Trophoblast cell (in vitro differentiated cells and primary cell): ENCODE measurements around the gene RIT2.

Experiments
- DNase-seq, 2 donors: peaks; one replicate each; pipeline ENCODE4 v3.0.0-alpha.2; 2016
- H2AFZ ChIP-seq: 2 replicates; pipeline ENCODE4 v1.6.1; 2013; ENCODE audit warnings: low read length, moderate library complexity, mild to moderate bottlenecking; ENCODE audit not compliant: insufficient read depth, poor library complexity
- H2AK5ac ChIP-seq: 2 replicates; pipeline ENCODE4 v1.6.1; 2013; ENCODE audit warnings: mild to moderate bottlenecking, low read length
- H2BK120ac ChIP-seq: 2 replicates; pipeline ENCODE4 v1.6.1; 2013; ENCODE audit warnings: low read length, mild to moderate bottlenecking, moderate library complexity; ENCODE audit not compliant: insufficient read depth, poor library complexity
- H2BK12ac ChIP-seq: 2 replicates; pipeline ENCODE4 v1.6.1; 2013; ENCODE audit warnings: mild to moderate bottlenecking, low read length, moderate library complexity
- H2BK5ac ChIP-seq: 2 replicates; pipeline ENCODE4 v1.6.1; 2013; ENCODE audit warnings: low read length, low read depth, moderate library complexity, mild to moderate bottlenecking; ENCODE audit not compliant: poor library complexity
- H3K14ac ChIP-seq: 2 replicates; pipeline ENCODE4 v1.6.1; 2013; ENCODE audit warnings: mild to moderate bottlenecking, low read length
- H3K18ac ChIP-seq: 2 replicates; pipeline ENCODE4 v1.6.1; 2013; ENCODE audit warnings: mild to moderate bottlenecking, low read length
- H3K23ac ChIP-seq: 2 replicates; pipeline ENCODE4 v1.6.1; 2013; ENCODE audit warnings: low read length
- H3K27ac ChIP-seq: 2 replicates; pipeline ENCODE4 v1.5.1; 2013; ENCODE audit warnings: low read depth, mild to moderate bottlenecking, inconsistent platforms, low read length, moderate library complexity
- H3K27me3 ChIP-seq: 2 replicates; pipeline ENCODE4 v1.6.1; 2013; ENCODE audit warnings: inconsistent platforms, mild to moderate bottlenecking, low read length, moderate library complexity; ENCODE audit not compliant: insufficient read depth
- H3K36me3 ChIP-seq, 2 experiments: 1 replicate in 1 of 2; 2 replicates in 1 of 2; pipeline ENCODE4 v1.6.1; 2013; ENCODE audit warnings: low read length in 2 of 2, mild to moderate bottlenecking in 2 of 2, moderate library complexity in 1 of 2; ENCODE audit not compliant: insufficient read depth in 2 of 2, control insufficient read depth in 1 of 2
- H3K4ac ChIP-seq: 2 replicates; pipeline ENCODE4 v1.6.1; 2013; ENCODE audit warnings: low read depth, mild to moderate bottlenecking, low read length, moderate library complexity
- H3K4me1 ChIP-seq, 2 experiments: 1 replicate in 1 of 2; 2 replicates in 1 of 2; pipeline ENCODE4 v1.6.1; 2013; ENCODE audit warnings: low read length in 2 of 2, mild to moderate bottlenecking in 2 of 2, moderate library complexity in 1 of 2; ENCODE audit not compliant: insufficient read depth in 2 of 2, control insufficient read depth in 1 of 2
- H3K4me2 ChIP-seq: 2 replicates; pipeline ENCODE4 v1.6.1; 2013; ENCODE audit warnings: inconsistent platforms, mild to moderate bottlenecking, low read length, moderate library complexity
- H3K4me3 ChIP-seq: 2 replicates; pipeline ENCODE4 v1.5.1; 2013; ENCODE audit warnings: mild to moderate bottlenecking, low read depth, low read length, inconsistent platforms
- H3K79me1 ChIP-seq: one replicate; pipeline ENCODE4 v1.6.1; 2013; ENCODE audit warnings: low read length
- H3K79me2 ChIP-seq: 2 replicates; pipeline ENCODE4 v1.6.1; 2013; ENCODE audit warnings: low read length, mild to moderate bottlenecking; ENCODE audit not compliant: control insufficient read depth, insufficient read depth, poor library complexity
- H3K9ac ChIP-seq: 2 replicates; pipeline ENCODE4 v1.6.1; 2013; ENCODE audit warnings: mild to moderate bottlenecking, low read length
- H3K9me3 ChIP-seq: 2 replicates; pipeline ENCODE4 v1.6.1; 2013; ENCODE audit warnings: low read depth, mild to moderate bottlenecking, control low read depth, inconsistent platforms, low read length; ENCODE audit not compliant: insufficient read depth
- H4K12ac ChIP-seq: 2 replicates; pipeline ENCODE4 v1.6.1; 2013; ENCODE audit warnings: low read depth, mild to moderate bottlenecking, low read length, moderate library complexity
- H4K8ac ChIP-seq: 2 replicates; pipeline ENCODE4 v1.6.1; 2013; ENCODE audit warnings: low read depth, mild to moderate bottlenecking, low read length, moderate library complexity
- H4K91ac ChIP-seq: one replicate; pipeline ENCODE4 v1.6.1; 2013; ENCODE audit warnings: low read depth, mild to moderate bottlenecking, low read length, moderate library complexity
- WGBS: extraction: QIAGEN DNeasy Blood & Tissue Kit; methylation state at CpG from one replicate; pipeline ENCODE4 v1.1.7; 2013; ENCODE audit warnings: missing lambda C conversion rate; ENCODE audit not compliant: insufficient read length, insufficient coverage; ENCODE audit errors: extremely low coverage; 5-methylcytosine and 5-hydroxymethylcytosine counted together

Gene RIT2

DNA sequence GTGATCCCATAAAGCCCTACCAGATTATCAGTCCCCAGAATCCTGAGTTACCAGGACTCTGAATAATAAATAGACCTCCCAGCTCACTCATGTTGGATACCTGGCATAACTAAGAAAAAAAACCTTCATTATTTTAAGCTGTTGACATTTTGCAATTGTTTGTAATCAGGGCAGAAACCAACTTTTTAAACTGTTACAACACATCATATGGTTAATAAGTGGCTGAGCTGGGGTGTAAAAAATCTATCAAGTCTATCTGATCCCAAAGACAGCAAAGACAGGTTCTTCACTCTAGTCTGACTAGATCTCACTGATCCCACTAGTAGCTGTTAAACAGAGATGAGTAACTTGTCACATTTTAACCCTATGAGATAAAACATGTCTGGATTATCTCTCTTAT is 370.3 kb downstream of the RIT2 start:
- Histone ChIP-seq H3K14ac (no peak overlapping the region), H3K9me3 (no peaks in the 10 kb centered on the region), H2BK12ac (no peak overlapping the region), H3K4me1 (no peaks in the 10 kb centered on the region), H4K8ac (no peak overlapping the region), H2AK5ac (no peak overlapping the region), H4K12ac (no peak overlapping the region), H3K79me2 (no peaks in the 10 kb centered on the region), H3K4me2 (no peak overlapping the region), H4K91ac (no peak overlapping the region), H3K27ac (no peak overlapping the region), H3K18ac (no peak overlapping the region), H3K23ac (no peak overlapping the region), H3K4me3 (no peak overlapping the region), H2AFZ (no peak overlapping the region), H3K9ac (no peak overlapping the region), H2BK120ac (no peak overlapping the region), H3K79me1 (no peaks in the 10 kb centered on the region), H3K27me3 (no peaks in the 10 kb centered on the region), H3K4ac (no peak overlapping the region), H3K36me3 (no peaks in the 10 kb centered on the region), H2BK5ac (no peak overlapping the region)
- no peak for DNase-seq

DNA sequence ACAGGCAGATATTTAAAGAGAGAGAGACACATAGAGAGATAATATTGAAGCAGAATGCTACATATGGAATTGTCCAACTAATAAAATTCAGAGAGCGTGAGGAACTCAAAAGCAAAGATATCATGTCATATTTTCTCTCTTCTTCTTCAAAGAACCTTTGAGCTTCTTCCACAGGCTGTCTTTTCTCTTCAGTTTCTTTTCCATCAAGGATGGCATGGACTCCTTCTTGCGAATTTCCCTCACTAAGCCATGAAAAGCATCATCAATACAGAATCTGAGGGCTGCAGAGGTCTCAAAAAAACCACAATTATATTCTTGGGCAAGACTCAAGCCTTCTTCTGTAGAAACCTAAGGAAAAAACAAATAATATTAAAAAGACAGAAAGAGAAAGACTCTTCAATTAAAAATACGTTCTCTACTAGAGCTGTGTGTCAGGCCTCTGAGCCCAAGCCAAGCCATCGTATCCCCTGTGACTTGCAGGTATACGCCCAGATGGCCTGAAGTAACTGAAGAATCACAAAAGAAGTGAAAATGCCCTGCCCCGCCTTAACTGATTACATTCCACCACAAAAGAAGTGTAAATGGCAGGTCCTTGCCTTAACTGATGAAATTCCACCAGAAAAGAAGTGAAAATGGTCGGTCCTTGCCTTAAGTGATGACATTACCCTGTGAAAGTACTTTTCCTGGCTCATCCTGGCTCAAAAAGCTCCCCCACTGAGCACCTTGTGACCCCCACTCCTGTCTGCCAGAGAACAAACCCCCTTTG is 371.9 kb downstream of the RIT2 start:
- H3K79me1 ChIP-seq: no peaks in the 10 kb centered on the region
- no peaks in the 10 kb centered on the region for H3K79me2 ChIP-seq
- no peaks in the 10 kb centered on the region for H3K4me1 ChIP-seq
- no CpG with 5 or more reads among the region's 7 CpGs for WGBS
- no peak overlapping the region for H3K14ac ChIP-seq
- no peak overlapping the region for H3K4me3 ChIP-seq
- no peak overlapping the region for H3K27ac ChIP-seq
- H3K18ac ChIP-seq: no peak overlapping the region
- H2AFZ ChIP-seq: no peak overlapping the region
- no peak overlapping the region for H4K91ac ChIP-seq
- no peak overlapping the region for H2BK5ac ChIP-seq
- no peak overlapping the region for H2AK5ac ChIP-seq
- H3K4ac ChIP-seq: no peak overlapping the region
- H2BK120ac ChIP-seq: no peak overlapping the region
- H4K12ac ChIP-seq: no peak overlapping the region
- H3K27me3 ChIP-seq: no peaks in the 10 kb centered on the region
- no peak for DNase-seq
- H2BK12ac ChIP-seq: no peak overlapping the region
- H3K4me2 ChIP-seq: no peak overlapping the region
- no peak overlapping the region for H3K23ac ChIP-seq
- H3K9me3 ChIP-seq: no peaks in the 10 kb centered on the region
- no peak overlapping the region for H4K8ac ChIP-seq
- H3K36me3 ChIP-seq: no peaks in the 10 kb centered on the region
- no peak overlapping the region for H3K9ac ChIP-seq

DNA sequence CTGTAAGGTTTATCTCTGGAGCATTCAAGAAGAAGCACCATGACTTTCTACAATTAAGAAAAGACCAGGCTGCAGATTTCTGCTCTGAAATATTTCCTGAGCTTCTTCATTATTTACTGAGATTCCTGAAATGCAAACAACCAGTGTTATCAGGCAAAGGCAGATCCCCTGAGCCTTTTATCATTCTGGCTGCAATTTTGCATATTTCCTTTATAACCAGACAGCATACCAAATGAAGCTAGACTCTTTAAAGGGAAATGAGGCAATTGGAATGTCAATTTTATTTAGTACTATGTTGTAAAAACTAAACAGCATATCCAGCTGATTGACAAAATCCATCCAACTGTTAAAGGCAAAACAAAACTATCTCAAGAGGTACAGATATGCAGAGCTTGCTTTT is 372.5 kb downstream of the RIT2 start:
- DNase-seq: peak; percentile 15 to 54
- Histone ChIP-seq H3K36me3 (no peaks in the 10 kb centered on the region), H3K9me3 (no peaks in the 10 kb centered on the region), H3K9ac (no peak overlapping the region), H3K27me3 (no peaks in the 10 kb centered on the region), H3K4me3 (no peak overlapping the region), H3K27ac (no peak overlapping the region), H3K4me1 (no peaks in the 10 kb centered on the region), H2AFZ (no peak overlapping the region), H4K12ac (no peak overlapping the region), H2AK5ac (no peak overlapping the region), H3K4ac (no peak overlapping the region), H4K91ac (no peak overlapping the region), H3K79me1 (no peaks in the 10 kb centered on the region), H3K79me2 (no peaks in the 10 kb centered on the region), H2BK12ac (no peak overlapping the region), H4K8ac (no peak overlapping the region), H3K4me2 (no peak overlapping the region), H2BK120ac (no peak overlapping the region), H3K18ac (no peak overlapping the region), H3K23ac (no peak overlapping the region), H3K14ac (no peak overlapping the region), H2BK5ac (no peak overlapping the region)

DNA sequence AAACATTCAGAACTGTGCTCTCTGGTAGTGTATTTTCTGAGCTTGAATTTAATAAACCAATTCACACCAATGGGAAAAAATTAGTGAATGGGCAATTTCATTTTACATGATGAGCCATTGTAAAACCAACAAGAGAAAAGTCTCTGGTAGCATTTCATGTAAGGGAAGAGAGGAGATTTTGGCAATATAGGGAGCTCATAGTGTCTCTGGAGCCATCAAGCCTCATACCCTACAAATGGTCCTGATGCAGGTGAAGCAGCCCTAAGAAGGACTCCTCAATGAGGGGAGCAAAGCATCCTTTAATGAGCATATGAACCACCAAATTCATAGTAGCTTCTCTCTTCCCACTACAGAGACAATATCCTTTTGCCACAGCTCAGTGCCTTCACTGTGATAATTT is 373.0 kb downstream of the RIT2 start:
- Histone ChIP-seq H3K36me3 (no peaks in the 10 kb centered on the region), H3K23ac (no peak overlapping the region), H4K8ac (no peak overlapping the region), H3K79me1 (no peaks in the 10 kb centered on the region), H3K9me3 (no peaks in the 10 kb centered on the region), H3K27ac (no peak overlapping the region), H3K4me2 (no peak overlapping the region), H2AK5ac (no peak overlapping the region), H3K14ac (no peak overlapping the region), H3K18ac (no peak overlapping the region), H3K4ac (no peak overlapping the region), H4K12ac (no peak overlapping the region), H2AFZ (no peak overlapping the region), H4K91ac (no peak overlapping the region), H3K79me2 (no peaks in the 10 kb centered on the region), H3K9ac (no peak overlapping the region), H3K4me3 (no peak overlapping the region), H2BK12ac (no peak overlapping the region), H2BK5ac (no peak overlapping the region), H3K4me1 (no peaks in the 10 kb centered on the region), H3K27me3 (no peaks in the 10 kb centered on the region), H2BK120ac (no peak overlapping the region)
- DNase-seq: no peak
